GM12892 (cell line): ENCODE data around the gene FAM20C.

Experiments used
- DNase-seq: peaks from one replicate; pipeline ENCODE4 v3.0.0; 2011; ENCODE audit not compliant: insufficient read length
- FAIRE-seq: peaks from 2 replicates; lab custom pipeline; 2011; peaks lifted over from hg19 to GRCh38; lab: Jason Lieb, UNC
- POLR2A ChIP-seq: IDR thresholded peaks from 2 replicates; pipeline ENCODE4 v1.6.1; 2011; ENCODE audit warnings: low read depth, low read length, control low read depth
- POLR2AphosphoS5 ChIP-seq: IDR thresholded peaks from 2 replicates; pipeline ENCODE4 v1.6.1; 2011; ENCODE audit warnings: low read depth, low read length, control low read depth
- TAF1 ChIP-seq: IDR thresholded peaks from 2 replicates; pipeline ENCODE4 v1.6.1; 2011; ENCODE audit warnings: low read depth, mild to moderate bottlenecking, control low read depth, low read length, borderline replicate concordance

The FAM20C gene

DNA sequence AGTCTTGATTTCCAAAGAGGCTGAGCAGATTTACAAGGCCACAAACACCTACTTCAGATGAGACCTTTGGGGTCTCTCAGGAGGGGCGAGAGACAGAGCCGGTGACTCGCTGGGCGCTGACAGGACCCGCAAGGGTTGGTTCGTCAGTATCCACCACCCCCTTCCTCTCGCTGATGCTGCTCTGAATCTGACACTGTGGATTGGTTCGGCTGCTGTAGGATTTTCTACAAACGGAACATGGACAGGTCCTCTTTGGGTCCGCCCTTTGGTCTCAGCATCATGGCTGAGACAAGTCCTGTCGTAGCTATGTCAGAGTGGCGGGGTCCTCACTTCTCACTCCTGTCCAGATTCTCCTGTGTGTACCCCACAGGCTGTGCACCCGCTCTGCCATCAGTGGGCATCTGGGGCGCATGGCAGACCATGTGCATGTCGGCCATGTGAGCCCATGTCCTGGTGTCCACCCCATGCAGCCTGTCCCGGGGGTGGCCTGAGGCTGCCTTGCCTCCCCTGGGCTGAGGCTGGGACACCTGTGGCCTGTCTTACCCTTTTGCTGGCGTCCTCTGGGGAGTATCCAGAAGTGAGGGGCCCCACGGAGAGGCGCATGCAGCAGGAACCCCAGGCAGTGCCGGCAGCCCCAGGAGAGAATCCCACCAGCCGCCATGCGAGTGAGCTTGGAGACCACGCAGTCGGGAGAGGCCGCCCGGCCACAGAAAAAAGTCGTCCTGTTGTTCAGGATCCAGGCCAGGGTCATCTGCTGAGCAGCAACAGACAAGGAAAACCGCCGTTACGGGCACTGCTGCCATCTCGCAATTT lies 21.6 kb upstream of the FAM20C start:
- no peak for DNase-seq
- no peak for TF ChIP-seq POLR2AphosphoS5
- TF ChIP-seq TAF1, result no peak
- TF ChIP-seq POLR2A, result no peak
- FAIRE-seq, result no peak

DNA sequence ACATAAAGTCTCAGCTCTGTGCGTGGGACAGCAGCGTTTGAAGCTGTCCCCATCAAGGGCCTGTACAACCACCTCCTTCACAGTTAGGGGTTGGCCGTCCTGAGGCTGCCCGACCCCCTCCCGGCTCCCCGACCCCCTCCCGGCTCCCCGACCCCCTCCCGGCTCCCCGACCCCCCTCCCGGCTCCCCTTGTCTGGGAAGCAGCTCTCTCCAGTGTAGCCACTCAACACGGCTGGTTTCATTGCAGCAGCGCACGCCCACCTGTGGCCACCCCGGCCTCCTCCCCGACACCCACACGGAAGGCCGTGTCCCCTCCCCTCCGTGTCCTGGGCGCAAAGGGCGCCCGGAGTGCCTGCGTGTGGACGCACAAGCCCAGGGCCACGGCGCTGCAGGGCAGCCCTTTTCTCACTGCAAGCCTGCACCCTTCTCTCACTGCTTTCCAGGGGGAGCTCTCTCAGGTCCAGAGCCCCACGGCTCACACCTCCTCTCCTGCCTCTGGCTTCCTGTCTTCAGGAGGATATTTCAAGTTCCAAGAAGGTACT lies 20.9 kb upstream of the FAM20C start:
- TF ChIP-seq TAF1 (no peak), POLR2AphosphoS5 (no peak), POLR2A (no peak)
- DNase-seq (no peak), FAIRE-seq (no peak)

DNA sequence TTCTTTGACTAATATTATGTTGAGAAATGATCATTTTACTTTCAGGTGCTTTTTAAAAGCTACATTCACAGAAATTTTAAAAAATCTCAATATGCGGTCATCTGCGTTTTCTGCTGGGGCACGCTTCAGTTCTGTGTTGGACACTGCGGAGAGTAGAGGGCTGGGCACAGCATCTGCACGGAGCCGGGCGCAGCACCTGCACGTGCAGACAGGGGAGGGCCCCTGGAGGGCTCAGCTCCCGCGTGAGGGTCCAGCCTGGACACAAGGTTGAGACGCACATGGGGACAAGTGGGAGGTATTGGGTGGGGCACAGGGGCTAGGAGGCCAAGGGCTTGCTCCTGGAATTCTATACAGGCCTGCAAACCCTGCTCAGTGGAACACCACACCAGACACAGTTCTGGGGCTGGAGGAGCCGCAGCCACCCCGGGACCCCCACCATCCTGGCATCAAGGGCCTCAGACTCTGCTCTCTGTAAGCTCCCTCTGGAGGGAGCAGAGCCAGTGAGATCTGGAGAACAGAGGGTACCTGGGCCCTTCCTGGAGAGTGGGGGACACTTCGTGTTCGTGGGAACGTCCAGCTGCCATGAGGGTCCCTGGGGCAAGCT lies 20.4 kb upstream of the FAM20C start:
- FAIRE-seq, result no peak
- no peak for TF ChIP-seq TAF1
- no peak for TF ChIP-seq POLR2A
- TF ChIP-seq POLR2AphosphoS5, result no peak
- no peak for DNase-seq

DNA sequence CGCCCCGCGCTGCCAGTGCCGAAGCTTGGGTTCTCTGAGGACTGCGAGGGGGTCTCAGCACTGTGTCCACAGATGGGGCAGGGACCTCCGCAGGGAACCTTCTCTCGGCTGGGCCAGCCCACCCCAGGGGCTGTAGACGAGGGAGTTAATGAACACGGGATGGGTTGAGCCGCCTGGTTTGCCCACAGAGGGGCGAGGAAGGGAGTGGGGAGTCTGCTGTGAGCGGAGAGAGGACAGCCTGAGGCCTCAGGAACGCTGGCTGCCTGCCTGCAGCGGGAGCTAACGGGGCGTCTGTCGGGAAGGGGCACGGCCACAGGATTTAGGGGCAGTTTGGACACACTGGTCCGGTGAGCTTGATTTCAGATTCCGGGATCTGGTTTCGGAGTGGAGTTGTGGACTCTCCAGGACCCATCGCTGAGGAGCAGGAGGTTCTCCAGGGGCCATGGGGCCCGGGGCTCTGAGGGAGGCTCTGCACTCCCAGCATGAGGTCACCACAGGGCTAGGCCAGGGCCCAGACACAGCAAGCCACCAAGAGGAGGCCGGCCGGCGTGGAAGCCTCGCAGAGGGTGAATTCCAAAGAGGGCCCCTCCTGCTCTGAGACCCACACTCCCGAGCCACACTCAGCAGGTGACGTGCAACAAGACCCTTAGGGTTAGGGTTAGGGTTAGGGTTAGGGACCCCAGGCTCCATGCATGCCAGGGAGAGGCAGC lies 19.0 kb upstream of the FAM20C start:
- FAIRE-seq, result no peak
- no peak for DNase-seq
- TF ChIP-seq POLR2AphosphoS5, result no peak
- no peak for TF ChIP-seq TAF1
- no peak for TF ChIP-seq POLR2A

DNA sequence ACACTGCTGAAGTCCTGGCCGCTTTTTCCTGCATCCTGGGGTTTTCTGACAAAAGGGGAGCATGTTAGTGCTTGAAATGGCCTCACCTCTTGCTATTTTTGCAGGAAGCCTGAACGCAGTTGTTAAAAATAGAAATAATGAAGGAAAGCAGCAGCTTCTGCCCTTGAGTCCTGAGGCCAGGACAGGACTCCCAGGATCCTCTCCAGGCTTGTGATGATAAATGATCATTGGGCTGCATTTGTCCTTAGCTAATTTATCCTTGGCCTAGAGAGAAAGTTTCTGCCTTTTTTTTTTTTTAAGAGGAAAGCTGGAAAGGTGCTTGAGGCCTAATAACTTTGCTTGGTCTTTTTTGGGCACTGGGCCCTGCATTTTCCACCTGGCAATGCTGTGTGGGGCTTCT lies 17.7 kb upstream of the FAM20C start:
- no peak for DNase-seq
- FAIRE-seq, result no peak
- TF ChIP-seq POLR2AphosphoS5, result no peak
- TF ChIP-seq TAF1, result no peak
- TF ChIP-seq POLR2A, result no peak

DNA sequence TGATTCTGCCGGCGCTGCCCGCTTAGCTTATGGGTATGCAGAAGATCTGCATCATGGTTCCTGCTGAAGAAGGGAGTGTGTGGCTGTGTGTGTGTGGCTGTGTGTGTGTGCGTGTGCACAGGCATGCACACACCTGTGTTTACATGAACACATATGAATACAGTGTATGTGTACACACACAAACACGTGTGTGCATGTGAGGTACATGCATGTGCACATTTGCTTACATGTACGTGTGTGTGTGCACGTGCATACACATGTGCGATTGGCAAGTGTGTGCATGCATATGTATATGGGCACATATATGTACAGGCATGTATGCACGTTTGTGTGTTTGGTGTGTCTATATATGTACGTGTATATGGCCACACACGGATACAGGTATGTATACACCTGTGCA lies 16.4 kb upstream of the FAM20C start:
- DNase-seq (no peak), FAIRE-seq (no peak)
- no peak for TF ChIP-seq POLR2AphosphoS5
- no peak for TF ChIP-seq POLR2A
- no peak for TF ChIP-seq TAF1

DNA sequence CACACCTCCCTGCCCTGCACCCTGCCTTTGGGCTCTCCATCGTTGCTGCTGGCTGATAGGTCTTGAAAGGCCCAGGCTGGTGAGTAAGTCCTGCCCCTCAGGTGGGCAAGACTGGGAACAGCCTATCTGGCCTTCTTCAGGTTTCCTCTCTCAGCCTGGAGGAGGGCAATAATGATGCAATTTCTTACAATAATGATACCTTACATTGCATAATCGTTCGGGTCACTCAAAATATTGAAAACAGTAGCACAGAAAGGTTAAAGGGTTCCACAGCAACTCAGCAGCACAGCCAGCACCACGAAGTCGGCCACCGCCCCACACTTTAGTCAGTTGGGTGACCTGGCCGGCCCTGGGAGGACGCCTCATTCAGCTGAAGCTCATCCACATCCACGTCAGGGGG lies 16.0 kb upstream of the FAM20C start:
- TF ChIP-seq TAF1 (no peak), POLR2AphosphoS5 (no peak), POLR2A (no peak)
- DNase-seq (no peak), FAIRE-seq (no peak)

DNA sequence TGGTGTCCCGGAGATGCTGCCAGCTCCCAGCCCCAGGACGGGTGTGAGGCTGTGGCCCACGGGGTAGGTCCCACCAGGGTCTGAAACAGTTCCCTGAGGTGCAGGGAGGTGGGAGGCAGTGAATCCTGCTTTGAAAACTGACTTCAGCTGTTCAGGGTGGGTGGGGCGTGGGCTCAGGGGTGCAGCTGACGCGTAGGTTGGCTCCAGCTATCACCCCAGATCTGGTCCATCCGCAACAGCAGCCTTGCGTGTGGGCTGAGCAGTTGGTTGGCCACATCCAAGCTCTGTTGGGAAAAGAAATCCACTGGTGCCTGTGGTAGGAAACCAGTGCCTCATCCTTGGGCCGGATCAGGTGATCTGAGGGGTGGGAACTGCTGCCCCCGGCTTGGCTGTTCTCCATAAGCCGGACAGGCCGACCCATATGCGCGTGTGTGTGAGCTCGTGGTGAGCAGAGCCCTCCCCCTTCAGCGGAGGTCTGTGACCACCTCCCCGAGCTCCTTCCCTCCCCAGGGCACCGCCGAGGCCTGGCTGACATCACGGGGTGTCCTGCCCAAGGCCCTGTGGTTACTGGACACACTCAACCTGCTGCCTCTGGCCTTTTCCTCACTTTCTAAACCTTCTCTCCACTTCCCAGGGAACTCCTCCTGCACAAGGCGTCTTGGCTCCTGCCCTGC lies 15.4 kb upstream of the FAM20C start:
- TF ChIP-seq POLR2A (no peak), POLR2AphosphoS5 (no peak), TAF1 (no peak)
- no peak for DNase-seq
- FAIRE-seq, result no peak

DNA sequence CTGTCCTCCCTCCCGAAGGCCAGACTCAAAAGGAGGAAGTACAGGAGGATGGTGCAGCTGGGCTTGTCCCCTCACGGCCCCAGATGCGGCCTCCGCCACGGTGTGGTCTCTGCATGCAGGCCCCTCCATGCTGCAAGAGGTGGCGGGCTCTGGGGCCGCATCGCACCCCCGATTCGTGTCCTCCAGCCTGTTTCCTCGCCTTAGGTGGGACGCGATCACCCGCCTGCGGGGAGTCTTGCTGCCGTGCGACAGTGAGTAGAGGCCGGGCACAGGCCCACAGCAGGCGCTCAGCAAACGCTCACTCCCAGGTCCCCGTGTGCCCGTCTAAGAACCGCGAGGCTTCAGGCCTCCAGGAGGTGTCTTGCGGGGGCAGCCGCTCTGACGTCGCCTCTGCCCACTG lies 13.9 kb upstream of the FAM20C start:
- FAIRE-seq, result no peak
- DNase-seq, result no peak
- no peak for TF ChIP-seq POLR2A
- TF ChIP-seq POLR2AphosphoS5, result no peak
- TF ChIP-seq TAF1, result no peak

DNA sequence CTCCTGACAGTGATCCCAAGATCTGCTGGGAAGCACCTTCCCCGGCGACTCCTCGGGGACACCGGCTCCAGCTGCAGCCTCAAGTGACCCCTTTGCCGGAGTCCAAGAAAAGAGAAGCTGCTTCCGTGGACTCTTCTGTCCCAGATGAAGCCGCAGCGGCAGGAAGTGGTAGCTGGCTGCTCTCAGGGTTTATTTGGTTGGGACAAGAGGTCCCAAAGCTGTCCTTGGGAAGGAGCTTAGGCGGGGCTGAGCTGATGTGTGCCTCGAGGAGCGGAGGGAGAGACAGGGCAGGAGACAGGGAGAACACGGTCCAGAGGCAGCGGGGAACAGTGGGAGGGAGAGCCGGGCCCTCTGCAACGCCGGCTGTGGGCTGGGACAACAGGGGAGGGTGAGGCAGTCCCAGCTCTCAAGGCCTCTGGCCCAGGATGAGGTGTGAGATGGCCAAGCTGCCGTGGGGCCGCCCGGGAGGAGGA lies 13.1 kb upstream of the FAM20C start:
- DNase-seq, result no peak
- no peak for FAIRE-seq
- no peak for TF ChIP-seq POLR2A
- no peak for TF ChIP-seq POLR2AphosphoS5
- TF ChIP-seq TAF1, result no peak

DNA sequence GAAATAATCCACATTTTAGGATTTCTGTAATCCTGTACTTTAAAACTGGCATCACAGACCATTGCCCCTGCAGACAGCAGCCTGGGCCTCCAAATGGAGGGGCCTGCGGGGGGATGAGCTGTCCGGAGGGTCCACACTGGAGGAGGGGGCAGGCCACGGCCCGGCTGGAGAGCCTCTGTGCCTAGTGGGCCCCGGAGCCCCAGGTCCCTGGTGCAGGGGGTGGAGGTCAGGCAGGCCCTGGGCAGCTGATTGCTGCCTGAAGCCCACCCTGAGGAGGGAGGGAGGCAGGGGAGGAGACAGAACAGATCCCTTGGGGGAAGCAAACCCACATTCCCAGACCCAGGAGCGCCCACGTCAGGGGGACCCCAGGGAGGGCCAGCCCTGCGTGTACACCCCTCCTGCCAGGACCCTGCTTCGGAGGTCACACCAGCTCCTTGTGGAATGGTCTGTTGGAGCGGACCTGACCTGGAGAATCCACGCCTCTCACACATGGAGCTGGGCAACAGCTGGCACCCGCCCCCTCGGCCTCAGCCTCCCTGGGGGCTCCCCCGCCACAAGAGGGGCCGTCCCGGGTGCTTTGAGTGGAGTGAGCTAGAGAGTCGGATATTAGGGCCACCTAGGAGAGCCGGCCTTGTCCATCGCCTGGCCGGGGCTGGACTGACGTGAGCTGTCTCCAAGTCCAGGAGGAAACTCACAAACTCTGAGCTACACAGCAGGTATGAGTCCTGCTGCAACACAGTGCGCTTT lies 12.2 kb upstream of the FAM20C start:
- FAIRE-seq (no peak), DNase-seq (no peak)
- TF ChIP-seq POLR2AphosphoS5 (no peak), POLR2A (no peak), TAF1 (no peak)
